GM10847 (cell line): ENCODE results near the gene METTL13.

Experiments
- POLR2A ChIP-seq: IDR thresholded peaks from 2 replicates; pipeline ENCODE4 v1.6.1; 2011; ENCODE audit not compliant: insufficient read length; ENCODE audit errors: extremely low read depth

Gene METTL13

DNA sequence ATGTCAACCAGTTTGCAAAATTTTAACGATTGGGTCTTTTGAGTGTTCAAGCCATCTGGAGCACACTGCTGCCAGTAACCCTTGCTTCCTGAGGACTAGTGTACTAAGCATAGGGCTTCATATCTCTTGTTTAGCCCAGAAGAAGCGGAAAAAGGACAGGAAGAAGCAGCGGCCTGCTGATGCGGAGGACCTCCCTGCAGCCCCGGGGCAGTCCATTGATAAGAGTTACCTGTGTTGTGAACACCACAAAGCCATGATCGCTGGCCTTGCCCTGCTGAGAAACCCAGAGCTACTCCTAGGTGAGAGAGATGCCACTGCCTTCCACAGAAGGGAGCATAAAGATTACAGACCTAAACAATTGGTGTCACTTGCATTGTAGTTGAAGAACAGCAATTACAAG is 8.9 kb downstream of the METTL13 start:
- TF ChIP-seq POLR2A: no peak

GRCh38 chr1:171792656-171793369 is 11.4 kb downstream of the METTL13 start:
- TF ChIP-seq POLR2A: no peak

- no peak for TF ChIP-seq POLR2A
These were observed 12.2 kb downstream of the METTL13 start for GRCh38 chr1:171793636-171794035.

GRCh38 chr1:171794085-171794484 is 12.6 kb downstream of the METTL13 start:
- no peak for TF ChIP-seq POLR2A

- TF ChIP-seq POLR2A: no peak
These were observed 15.1 kb downstream of the METTL13 start for GRCh38 chr1:171796592-171796991.

DNA sequence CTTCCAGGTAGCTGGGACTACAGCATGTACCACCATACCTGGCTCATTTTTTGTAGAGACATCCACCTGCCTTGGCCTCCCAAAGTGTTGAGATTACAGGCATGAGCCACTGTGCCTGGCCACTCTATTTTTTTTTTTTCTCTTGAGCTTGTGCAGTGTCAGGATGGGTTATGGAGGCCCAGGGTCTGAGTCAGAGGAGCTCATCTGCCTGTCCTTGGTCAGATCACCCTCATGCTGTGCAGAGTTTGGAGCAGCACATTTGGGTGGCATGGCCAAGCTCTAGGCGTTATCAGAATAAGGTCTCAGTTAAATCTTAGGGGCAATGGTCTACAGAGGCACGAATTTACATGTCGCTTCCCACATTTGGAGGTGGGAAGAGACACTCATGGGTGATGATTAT is 16.9 kb downstream of the METTL13 start:
- TF ChIP-seq POLR2A: no peak

GRCh38 chr1:171798765-171799164 is 17.3 kb downstream of the METTL13 start:
- no peak for TF ChIP-seq POLR2A

- no peak for TF ChIP-seq POLR2A
These were observed 17.7 kb downstream of the METTL13 start for GRCh38 chr1:171799166-171799565.

- TF ChIP-seq POLR2A: no peak
These were observed 18.9 kb downstream of the METTL13 start for GRCh38 chr1:171800342-171800741.

DNA sequence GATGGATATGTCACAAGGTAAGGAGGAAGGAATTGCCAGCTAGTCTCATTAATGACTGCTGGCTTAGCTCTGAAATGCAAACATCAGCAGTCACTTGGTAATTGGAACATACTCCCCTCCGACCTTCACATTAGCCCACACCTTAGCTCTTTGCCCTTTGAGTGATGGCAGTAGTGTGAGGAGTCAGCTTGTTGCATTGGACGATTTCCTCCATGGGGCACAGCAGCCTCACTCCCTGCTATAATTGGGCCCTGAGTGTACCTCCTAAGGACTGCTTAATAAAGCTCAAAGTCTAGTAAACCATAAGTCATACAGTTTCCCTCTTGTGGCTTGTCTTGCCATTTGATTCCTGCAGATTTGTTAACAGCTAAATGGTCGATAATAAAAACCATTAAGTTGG is 19.4 kb downstream of the METTL13 start:
- no peak for TF ChIP-seq POLR2A

- no peak for TF ChIP-seq POLR2A
These were observed 20.0 kb downstream of the METTL13 start for GRCh38 chr1:171801487-171801891.

- TF ChIP-seq POLR2A: no peak
These were observed 20.7 kb downstream of the METTL13 start for GRCh38 chr1:171802207-171802606.

DNA sequence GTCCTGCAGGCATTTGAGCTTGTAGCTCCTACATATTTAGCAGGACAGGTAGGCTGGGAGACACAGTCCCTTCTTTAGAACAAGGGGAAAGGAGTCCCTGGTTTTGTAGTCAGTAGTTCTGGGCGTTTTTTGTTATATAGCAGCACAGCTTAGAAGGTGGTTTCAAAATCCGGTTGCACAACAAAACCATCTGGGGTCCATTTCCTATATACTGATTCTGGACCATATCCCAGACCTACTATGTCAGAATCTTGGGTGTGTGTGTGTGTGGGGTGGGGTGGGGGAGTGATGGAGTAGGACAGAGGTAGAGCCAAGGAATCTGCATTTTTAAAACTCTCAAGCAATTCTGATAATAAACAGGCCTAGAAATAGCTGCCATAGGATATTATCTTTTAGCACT is 21.6 kb downstream of the METTL13 start:
- no peak for TF ChIP-seq POLR2A

DNA sequence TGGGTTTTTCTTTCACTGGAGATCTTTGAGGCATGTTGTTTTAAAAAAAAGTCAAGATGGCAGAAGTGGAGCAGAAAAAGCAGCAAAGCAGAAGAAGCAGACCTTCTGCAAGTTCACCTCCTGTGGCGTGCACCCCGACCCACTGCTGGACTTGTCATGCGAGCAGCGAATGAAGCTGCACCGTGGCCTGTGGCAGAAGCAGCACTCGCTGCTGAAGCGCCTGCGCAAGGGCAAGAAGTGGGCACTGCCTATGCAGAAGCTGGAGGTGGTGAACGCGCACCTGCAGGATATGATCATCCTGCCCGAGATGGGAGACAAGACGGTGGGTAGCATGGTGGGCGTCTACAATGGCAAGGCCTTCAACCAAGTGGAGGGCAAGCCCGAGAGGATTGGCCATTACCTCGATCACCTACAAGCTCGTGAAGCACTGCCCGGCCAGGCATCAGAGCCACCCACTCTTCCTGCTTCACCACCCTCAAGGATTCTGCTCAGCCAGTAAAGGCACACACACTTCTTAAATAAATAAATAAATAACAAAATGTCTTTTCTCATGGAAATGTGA is 22.1 kb downstream of the METTL13 start:
- TF ChIP-seq POLR2A: no peak

DNA sequence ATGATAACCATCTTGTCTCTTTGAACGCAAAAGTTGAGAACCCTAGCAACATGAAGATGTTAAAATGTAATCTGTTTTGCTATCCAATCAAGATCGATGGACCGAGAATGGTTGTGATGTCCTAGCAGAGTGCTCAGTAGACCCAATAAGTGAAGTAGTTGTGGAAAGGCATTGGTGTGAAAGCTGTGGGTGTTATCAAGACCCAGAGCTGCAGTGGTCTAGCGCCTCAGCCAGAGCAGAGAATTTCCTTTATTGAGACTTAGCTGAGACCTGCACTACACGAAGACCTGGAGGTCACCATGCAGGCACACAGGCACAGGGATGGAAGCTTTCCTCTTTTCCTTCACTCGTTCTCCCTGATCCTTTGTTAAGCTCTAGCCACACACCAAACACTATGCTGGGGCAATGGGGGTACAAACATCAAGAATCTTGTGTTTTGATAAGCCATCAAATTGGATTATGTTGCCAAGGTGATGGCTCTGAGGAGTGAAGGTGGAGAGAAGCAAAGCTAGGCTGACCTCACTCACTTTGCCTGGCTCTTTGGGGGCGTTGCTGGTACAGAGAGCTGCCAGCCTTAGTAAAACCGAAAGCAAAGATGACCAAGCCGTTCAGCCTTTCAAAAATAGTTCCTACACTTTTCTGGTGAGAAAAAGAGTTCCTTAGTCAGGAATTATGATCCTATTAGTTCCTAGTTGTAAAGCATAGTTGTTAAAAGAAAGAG is 24.1 kb downstream of the METTL13 start:
- no peak for TF ChIP-seq POLR2A

- TF ChIP-seq POLR2A: no peak
These were observed 26.1 kb downstream of the METTL13 start for GRCh38 chr1:171807556-171807955.
